BJ (cell line): ENCODE results near the gene YWHAQ. TPM values are rescaled to one million over a fixed set of nuclear protein-coding genes. Genes with fewer than 3 reads are reported as not detected.

ENCODE experiments used
- CTCF ChIA-PET: fragments of 350-600 bp; formaldehyde crosslinking; extraction: SDS; loops from one replicate; lab custom pipeline; 2021; ENCODE audit warnings: antibody characterized with exemption, inconsistent platforms; lab: Yijun Ruan, JAX
- POLR2A ChIA-PET: fragments of 300-600 bp; sonication (Branson Sonifier 250); formaldehyde crosslinking; extraction: SDS; loops from one replicate; lab custom pipeline; 2021; ENCODE audit warnings: antibody characterized with exemption; lab: Charles Lee
- DNase-seq: peaks from one replicate; pipeline ENCODE4 v3.0.0-alpha.2; 2011; ENCODE audit warnings: low read depth
- H3K27me3 ChIP-seq: 2 replicates; pipeline ENCODE4 v1.6.0; 2011; ENCODE audit warnings: low read length; ENCODE audit not compliant: control insufficient read depth, insufficient read depth
- H3K36me3 ChIP-seq: 2 replicates; pipeline ENCODE4 v1.5.1; 2011; ENCODE audit warnings: low read length; ENCODE audit not compliant: control insufficient read depth, insufficient read depth
- H3K4me3 ChIP-seq: 2 replicates; pipeline ENCODE4 v1.5.1; 2011; ENCODE audit warnings: low read depth, mild to moderate bottlenecking, control low read depth, low read length
- polyA plus RNA-seq: library from polyadenylated mRNA; depleted of rRNA; stranded (reverse); fragments of >200 nt; gene quantifications from 2 replicates; pipeline ENCODE4 v1.2.3, GENCODE V29; 2011
- TF ChIP-seq, protein P1 (sequence below): IDR thresholded peaks from 2 replicates; pipeline ENCODE4 v1.5.1; 2011; ENCODE audit warnings: low read depth, mild to moderate bottlenecking, control low read depth, inconsistent platforms, low read length, moderate library complexity; ENCODE audit not compliant: insufficient read depth

The YWHAQ gene
- polyA plus RNA-seq, 1 experiment, result 235 TPM

DNA sequence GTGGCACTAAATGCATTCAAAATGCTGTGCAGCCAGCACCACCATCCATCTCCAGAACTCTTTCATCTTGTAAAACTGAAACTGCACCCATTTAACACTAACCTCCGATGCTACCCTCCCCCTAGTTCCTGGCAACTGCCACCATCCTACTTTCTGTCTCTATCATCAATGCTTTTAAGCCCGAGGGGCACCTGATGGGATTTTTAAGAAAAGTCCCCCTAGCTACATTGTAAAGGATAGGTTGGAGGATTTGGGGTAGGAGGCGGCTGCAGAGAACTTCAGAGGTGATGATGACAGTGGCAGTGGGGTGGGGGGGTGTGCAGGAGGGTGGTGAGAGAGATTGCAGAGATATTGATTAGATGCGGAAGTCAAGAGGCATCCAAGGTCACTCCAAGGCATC, 10.8 kb upstream of the YWHAQ start:
- POLR2A ChIA-PET, result no interaction called here
- CTCF ChIA-PET, result interaction anchor here (0.7 kb wide), 2 partner anchors 68 to 151 kb away, joined by 3 to 6 read pairs; no protein-coding TSS in a partner anchor
- no peak overlapping the region for H3K4me3 ChIP-seq
- DNase-seq, result no peak
- TF ChIP-seq, protein P1, sequence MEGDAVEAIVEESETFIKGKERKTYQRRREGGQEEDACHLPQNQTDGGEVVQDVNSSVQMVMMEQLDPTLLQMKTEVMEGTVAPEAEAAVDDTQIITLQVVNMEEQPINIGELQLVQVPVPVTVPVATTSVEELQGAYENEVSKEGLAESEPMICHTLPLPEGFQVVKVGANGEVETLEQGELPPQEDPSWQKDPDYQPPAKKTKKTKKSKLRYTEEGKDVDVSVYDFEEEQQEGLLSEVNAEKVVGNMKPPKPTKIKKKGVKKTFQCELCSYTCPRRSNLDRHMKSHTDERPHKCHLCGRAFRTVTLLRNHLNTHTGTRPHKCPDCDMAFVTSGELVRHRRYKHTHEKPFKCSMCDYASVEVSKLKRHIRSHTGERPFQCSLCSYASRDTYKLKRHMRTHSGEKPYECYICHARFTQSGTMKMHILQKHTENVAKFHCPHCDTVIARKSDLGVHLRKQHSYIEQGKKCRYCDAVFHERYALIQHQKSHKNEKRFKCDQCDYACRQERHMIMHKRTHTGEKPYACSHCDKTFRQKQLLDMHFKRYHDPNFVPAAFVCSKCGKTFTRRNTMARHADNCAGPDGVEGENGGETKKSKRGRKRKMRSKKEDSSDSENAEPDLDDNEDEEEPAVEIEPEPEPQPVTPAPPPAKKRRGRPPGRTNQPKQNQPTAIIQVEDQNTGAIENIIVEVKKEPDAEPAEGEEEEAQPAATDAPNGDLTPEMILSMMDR, result no peak
- no peaks in the 10 kb centered on the region for H3K36me3 ChIP-seq
- H3K27me3 ChIP-seq, result peaks cover under 1% of the 10 kb centered on the region

DNA sequence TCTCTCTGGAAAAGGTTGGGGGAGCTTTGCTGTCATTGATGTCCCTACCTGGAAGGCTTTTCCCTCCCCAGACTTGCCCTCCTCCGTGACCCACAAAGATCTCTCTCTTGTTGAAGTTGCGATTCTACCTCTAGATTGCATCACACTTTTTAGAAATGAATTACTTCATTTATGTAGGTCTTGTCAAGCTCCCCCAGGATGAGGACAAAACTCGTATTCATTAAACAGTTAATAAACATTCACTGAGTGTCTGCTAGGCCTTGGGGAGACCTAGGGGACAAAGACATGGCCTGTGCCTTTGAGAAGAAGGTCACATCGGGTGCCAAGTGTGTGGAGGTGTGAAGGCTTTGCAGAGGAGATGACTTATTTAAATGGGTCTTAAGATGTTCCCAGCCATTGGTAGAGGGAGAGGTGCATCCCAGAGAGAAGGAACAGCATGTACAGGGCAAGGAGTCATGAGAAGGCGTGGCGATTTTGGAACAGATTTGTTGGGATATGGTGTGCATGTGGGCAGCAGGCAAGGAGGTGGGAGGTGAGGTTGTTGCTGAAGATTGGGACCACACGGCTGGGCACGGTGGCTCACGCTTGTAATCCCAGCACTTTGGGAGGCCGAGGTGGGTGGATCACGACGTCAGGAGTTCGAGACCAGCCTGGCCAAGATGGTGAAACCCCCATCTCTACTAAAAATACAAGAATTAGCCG, 9.8 kb upstream of the YWHAQ start:
- DNase-seq, result no peak
- ChIA-PET CTCF (no interaction called here), POLR2A (no interaction called here)
- Histone ChIP-seq H3K36me3 (no peaks in the 10 kb centered on the region), H3K27me3 (no peaks in the 10 kb centered on the region), H3K4me3 (no peak overlapping the region)
- TF ChIP-seq, protein P1, result no peak

DNA sequence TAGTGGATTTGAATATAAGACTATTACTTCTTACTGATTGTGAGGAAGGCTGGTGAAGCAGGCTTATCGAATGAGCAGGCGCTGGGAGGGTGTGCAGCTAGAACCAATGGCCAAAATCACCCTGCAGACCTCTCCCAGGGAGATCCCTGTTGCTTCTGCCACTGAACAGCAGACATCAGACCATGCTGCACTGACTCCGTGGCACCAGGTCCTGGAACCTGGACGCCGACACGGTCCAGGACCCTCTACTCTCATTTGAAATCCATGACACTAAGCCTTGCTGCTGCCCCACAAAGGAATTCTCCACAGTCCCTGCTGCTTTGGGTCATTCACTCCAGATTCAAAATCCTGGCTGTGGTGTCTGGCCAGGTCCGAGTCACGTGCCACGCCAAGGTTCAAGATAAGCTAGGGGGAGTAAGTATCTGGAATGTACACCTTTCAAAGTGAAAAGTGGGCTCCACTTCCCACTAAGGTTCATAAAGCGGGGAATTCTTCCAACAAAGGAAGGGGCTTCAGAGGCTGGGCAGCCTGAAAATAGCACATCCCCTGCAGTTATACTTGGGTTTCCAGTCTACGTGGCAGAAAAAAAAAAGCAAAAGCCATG, 9.0 kb upstream of the YWHAQ start:
- CTCF ChIA-PET, result no interaction called here

DNA sequence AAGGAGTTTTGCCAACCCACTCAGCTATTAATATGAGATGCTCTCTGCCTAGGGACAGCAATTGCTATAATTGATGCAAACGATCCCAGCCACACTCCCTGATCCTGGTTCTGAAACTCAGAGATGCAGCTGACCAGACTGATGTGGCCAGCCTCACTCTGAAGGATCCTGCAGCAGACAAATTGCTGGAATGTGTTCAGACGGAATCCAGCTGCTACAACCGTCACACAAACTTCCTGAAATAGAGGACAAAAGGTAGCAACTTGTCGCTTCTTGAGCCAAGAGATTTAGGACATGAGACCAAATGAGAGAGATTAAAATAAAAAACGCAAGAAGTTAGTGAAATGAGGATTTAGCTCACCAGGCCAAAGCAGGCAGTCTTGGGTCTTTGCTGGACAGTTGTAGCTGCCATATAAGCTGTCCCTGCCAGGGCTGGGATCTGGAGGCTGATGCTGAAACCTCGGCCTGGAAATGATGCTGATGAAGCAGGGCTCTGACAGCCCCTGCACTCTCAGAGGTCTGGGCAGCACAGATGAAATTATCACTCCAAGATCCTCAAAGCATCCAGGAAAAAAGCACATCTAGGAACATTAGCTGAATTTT, 8.3 kb upstream of the YWHAQ start:
- ChIA-PET POLR2A (interaction anchor here (1.0 kb wide), 1 partner anchor 8 kb away, joined by 3 read pairs; the partner anchor contains the start of gene YWHAQ), CTCF (interaction anchor here (0.8 to 3.3 kb wide), 4 partner anchors 9 to 131 kb away, joined by 3 to 10 read pairs (median 4); no protein-coding TSS in a partner anchor)
- Histone ChIP-seq H3K36me3 (no peaks in the 10 kb centered on the region), H3K4me3 (no peak overlapping the region), H3K27me3 (no peaks in the 10 kb centered on the region)
- no peak for DNase-seq
- TF ChIP-seq, protein P1, result no peak

More for the DNA sequence above, 9.0 kb upstream of the YWHAQ start:
- H3K27me3 ChIP-seq, result no peaks in the 10 kb centered on the region
- no peak for DNase-seq
- POLR2A ChIA-PET, result interaction anchor here (1.0 kb wide), 1 partner anchor 9 kb away, joined by 3 read pairs; the partner anchor contains the start of gene YWHAQ
- TF ChIP-seq, protein P1, result no peak
- no peaks in the 10 kb centered on the region for H3K36me3 ChIP-seq
- no peak overlapping the region for H3K4me3 ChIP-seq

DNA sequence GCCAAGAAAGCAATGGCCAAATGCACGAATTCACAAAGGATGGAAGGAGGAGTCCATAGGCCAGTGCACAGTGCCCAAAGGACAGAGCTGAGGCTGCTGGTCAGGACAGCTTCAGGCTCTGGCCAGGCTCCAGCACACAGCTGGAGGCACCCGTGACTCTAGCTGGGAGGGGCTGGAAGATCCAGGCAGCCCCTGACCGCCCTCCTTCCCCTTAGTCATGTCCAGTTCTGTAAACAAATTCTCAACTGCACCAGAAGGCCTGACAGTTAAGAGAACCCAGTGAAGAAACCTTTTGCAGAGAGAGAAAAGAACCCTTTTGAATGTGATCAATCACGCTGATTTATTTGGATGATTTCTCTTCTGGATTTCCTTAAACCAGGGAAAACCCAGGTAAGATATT, 7.7 kb upstream of the YWHAQ start:
- Histone ChIP-seq H3K36me3 (no peaks in the 10 kb centered on the region), H3K27me3 (no peaks in the 10 kb centered on the region), H3K4me3 (no peak overlapping the region)
- CTCF ChIA-PET, result interaction anchor here (0.8 to 3.3 kb wide), 4 partner anchors 9 to 132 kb away, joined by 3 to 10 read pairs (median 4); no protein-coding TSS in a partner anchor
- POLR2A ChIA-PET, result interaction anchor here (1.0 kb wide), 1 partner anchor 8 kb away, joined by 3 read pairs; the partner anchor contains the start of gene YWHAQ
- TF ChIP-seq, protein P1, result no peak
- peak; percentile 78 for DNase-seq
